Midbrain (tissue), 1 donor: ENCODE data around the gene WWOX.

Source experiments
- DNase-seq: peaks from one replicate; lab custom pipeline; 2025; lab: John Stamatoyannopoulos, UW

Gene WWOX

GRCh38 chr16:78906135-78906534 lies 806.7 kb downstream of the WWOX start:
- no peak for DNase-seq

DNA sequence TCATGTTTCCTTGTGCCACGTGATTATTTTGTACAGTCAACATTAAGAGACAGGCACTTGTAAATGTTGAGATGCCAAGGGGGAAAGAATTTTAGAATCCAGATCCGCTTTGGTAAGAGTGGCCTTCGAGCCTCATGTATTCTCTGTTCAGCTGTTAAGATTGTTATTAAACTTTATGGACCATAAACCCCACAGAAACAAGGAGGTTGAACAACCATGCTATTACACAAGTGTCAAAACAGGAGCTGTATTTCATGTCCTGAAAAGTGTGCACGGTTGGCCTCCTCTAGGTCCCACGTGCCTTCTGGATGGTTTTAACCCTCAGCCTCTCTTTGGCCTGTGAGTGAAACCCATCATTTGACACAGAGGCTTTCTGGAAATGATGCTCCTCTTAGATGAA lies 809.8 kb downstream of the WWOX start:
- DNase-seq, result no peak

DNA sequence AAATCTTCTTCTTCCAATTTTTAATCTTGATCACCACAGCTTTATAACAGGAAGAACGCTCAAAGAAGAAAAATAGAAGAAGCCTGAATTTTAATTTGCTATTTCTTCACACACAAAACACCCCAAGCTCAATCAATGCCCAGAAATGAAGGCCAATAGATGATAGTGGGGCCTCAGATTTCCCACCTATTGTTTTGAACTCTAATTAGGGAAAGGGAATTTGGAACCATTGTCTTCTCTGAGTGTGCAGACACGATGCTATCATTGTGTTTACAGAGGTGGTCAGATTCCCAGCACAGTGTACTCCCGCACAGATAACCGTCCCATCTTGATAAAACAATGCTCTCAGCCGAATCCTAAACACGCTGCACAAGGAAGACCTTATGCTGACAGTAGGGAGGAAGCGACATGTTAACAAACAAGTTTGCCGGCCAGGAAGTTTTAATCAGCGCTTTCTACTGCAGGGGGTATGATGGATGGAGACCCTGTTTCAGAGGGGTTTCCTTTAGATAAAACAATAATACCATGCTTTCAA lies 816.4 kb downstream of the WWOX start:
- no peak for DNase-seq

GRCh38 chr16:78916928-78917545 lies 817.6 kb downstream of the WWOX start:
- DNase-seq, result no peak

- no peak for DNase-seq
Measured at GRCh38 chr16:78918805-78919305, 819.4 kb downstream of the WWOX start.

- DNase-seq, result no peak
Measured at GRCh38 chr16:78919852-78920251, 820.4 kb downstream of the WWOX start.

DNA sequence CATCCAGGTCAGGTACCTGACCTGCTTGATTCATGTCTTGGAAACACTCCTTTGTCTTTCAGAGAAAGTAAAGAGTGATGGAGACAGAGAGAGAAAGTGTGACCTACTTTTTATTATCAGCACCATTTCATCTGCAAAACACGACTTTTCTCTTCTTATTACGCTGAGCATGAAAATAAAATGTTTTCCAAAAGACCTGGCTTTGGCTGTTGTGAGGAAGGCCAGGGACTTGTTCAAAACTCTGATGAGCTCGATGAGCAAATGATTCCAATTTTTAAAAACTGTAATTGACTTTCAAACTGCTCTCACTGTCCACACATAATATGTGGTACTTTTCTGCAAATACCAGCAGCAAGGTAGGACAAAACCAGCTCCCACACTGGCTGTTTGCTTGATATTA lies 821.2 kb downstream of the WWOX start:
- DNase-seq, result no peak

- no peak for DNase-seq
Measured at GRCh38 chr16:78925083-78925767, 825.8 kb downstream of the WWOX start.

GRCh38 chr16:78926723-78927210 lies 827.3 kb downstream of the WWOX start:
- DNase-seq, result no peak

- DNase-seq, result no peak
Measured at GRCh38 chr16:78927766-78928165, 828.3 kb downstream of the WWOX start.

GRCh38 chr16:78929841-78930240 lies 830.4 kb downstream of the WWOX start:
- DNase-seq, result no peak

- no peak for DNase-seq
Measured at GRCh38 chr16:78930561-78930960, 831.1 kb downstream of the WWOX start.

DNA sequence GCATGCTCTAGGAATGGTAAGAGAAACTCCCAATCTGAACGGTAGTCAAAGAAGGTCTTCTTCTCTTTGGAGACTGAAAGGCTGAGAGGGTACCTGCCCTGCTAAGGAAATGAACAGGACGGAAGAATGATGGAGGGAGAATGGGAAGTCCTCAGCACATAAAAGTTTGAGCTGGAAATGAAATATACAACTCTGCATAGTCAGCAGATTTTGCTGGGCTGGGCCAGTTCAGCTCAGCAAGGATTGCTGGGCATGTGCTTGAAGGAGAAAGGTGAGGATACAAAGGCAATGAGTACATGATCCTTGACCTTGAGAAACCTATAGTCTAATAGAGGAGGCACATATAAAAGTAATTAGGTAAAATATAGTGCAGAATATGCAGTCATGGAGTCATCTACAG lies 831.8 kb downstream of the WWOX start:
- DNase-seq, result no peak

DNA sequence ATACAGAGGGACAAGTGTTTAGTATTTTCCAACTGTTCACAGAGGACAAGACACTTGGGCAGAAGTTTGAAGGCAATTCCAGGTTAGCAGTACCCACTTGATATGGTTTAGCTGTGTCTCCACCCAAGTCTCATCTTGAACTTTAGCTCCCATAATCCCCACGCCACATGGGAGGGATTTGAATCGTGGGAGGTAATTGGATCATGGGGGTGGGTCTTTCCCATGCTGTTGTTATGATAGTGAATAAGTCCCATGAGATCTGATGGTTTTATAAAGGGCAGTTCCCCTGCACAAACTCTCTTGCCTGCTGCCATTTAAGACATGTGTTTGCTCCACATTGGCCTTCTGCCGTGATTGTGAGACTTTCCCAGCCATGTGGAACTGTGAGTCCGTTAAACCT lies 832.2 kb downstream of the WWOX start:
- DNase-seq, result no peak

DNA sequence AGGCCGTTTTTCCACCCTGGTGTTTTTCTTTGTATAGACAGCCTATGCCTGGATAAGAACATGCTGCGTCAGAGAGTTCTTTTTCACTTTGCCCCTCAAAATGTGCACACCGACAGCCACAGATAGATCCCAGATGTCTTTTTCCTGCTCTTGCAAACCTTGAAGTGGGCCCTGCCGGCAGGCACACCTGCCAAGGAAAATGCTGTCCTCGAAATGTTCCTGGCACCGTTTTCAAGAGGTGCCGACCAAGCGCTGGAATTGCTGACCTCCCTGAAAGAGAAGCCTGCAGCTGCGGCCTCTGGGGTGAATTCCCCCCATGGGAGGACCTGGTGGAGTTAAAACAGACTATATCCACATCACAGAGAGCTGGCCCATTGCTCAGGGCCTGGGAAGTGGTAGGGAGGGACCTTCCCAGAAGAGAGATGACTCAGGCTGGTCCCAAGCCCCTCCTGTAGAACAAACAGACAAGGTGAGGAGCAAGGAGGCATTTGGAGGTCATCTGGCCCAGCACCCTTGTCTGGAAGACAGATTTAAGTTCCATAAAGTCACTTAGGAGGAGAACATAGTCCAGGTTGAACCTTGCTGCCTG lies 833.0 kb downstream of the WWOX start:
- DNase-seq, result no peak

GRCh38 chr16:78936060-78936459 lies 836.6 kb downstream of the WWOX start:
- DNase-seq, result no peak

- no peak for DNase-seq
Measured at GRCh38 chr16:78939597-78939996, 840.1 kb downstream of the WWOX start.

- DNase-seq, result no peak
Measured at GRCh38 chr16:78942625-78943245, 843.3 kb downstream of the WWOX start.

DNA sequence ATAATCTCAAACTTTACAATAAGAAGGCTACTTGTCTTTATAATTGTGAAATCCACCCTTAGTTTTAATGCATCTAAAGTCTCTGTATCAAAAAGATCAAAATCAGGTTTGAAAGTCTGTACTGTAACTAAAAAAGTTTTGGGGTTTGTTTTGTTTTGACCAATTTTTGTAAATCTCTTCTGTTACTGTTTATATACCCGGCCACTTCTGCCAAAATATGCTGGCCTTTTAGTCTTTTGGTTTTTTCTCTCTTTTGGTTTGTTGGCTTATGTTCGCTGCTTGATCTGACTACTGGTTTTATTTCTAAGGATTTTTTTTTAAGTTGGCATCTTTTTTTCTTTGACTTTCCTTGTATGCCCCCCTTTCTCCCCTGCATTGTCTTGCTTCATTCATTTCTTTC lies 845.9 kb downstream of the WWOX start:
- DNase-seq, result no peak

GRCh38 chr16:78946556-78946955 lies 847.1 kb downstream of the WWOX start:
- no peak for DNase-seq

DNA sequence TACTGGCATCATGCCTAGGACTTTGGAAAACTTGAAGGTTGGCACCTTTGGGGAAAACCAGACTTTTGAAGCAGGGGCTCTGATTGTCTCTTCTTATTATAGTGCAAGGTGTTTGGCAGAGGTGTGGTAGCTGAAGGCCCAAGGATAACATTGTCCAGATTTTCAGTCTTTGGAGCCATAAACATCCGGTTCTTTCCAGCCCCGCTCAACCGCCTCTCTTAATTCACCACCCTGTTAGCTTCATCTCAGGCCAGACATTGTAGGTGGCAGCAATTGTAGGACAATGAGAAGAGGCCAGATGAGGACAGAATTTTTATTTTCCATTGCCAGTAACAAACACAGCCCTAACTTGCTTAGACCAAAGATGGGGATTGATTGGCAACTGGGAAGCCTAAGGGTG lies 851.3 kb downstream of the WWOX start:
- DNase-seq, result no peak

DNA sequence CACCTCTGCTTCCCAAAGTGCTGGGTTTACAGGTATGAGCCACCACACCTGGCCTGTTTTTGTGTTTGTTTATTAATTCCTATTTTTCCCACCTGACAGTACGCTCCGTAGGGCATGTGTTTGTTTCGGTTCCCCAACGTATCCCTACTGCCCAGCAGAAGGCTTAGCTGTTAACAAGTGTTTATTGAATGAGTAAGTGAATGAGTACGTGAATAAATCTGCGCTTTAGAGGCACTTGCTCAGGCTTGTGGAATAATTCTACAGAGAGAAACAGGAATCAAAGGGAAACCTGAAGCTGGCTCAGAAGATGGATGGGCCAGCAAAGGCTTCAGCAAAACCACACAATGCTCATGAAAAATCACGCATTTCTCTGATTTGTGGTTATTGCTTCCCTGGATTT lies 853.2 kb downstream of the WWOX start:
- DNase-seq, result no peak

DNA sequence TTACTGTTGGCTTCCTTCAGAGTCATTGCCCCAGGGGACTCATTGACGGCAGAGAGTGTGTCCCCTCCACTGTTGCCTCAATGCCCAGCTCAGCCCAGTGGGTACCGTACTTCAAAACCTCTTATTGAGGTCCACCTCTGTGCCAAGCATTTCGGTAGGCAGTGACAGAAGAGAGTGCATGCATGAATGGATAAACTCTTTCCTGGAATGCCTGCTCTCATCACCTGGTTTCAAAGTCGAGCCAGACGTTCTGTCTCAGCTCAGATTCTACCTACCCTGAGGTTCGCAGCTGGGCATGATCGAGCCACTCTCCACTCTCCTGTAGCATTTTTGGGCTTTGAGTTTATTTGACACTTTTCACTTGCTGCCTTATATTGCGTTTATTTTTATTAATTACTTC lies 854.1 kb downstream of the WWOX start:
- DNase-seq, result no peak
